HepG2 (cell line): Measurements from ENCODE around the gene RTN4RL2. TPM values are rescaled to one million over a fixed set of nuclear protein-coding genes. Genes with fewer than 3 reads are reported as not detected.

ENCODE experiments used
- ARID3A ChIP-seq: IDR thresholded peaks from 2 replicates; pipeline ENCODE4 v1.6.1; 2012; ENCODE audit warnings: low read depth, low read length, improper control_type of control experiment
- CHCHD3 ChIP-seq: sonication (generic); formaldehyde crosslinking; IDR thresholded peaks from 2 replicates; pipeline ENCODE4 v1.8.0; 2022; ENCODE audit warnings: mild to moderate bottlenecking, missing genetic modification reagents, moderate library complexity
- EEA1 ChIP-seq: sonication (generic); formaldehyde crosslinking; IDR thresholded peaks from 2 replicates; pipeline ENCODE4 v1.5.1; 2020; ENCODE audit warnings: mild to moderate bottlenecking, missing genetic modification reagents, borderline replicate concordance
- HDAC2 ChIP-seq: sonication (generic); formaldehyde crosslinking; IDR thresholded peaks from 2 replicates; pipeline ENCODE4 v1.4.0; 2020; ENCODE audit warnings: missing genetic modification reagents
- HMG20B ChIP-seq: conservative IDR thresholded peaks from 2 replicates; pipeline ENCODE4 v1.6.1; 2016; ENCODE audit warnings: missing genetic modification reagents, missing compliant biosample characterization
- HOXD1 ChIP-seq: sonication (generic); formaldehyde crosslinking; IDR thresholded peaks from 2 replicates; pipeline ENCODE4 v1.5.0; 2020; ENCODE audit warnings: missing genetic modification reagents
- IKZF4 ChIP-seq: sonication (generic); formaldehyde crosslinking; IDR thresholded peaks from 2 replicates; pipeline ENCODE4 v1.5.1; 2020; ENCODE audit warnings: borderline replicate concordance, mild to moderate bottlenecking, low read depth, missing genetic modification reagents; ENCODE audit errors: not compliant biosample characterization
- KDM1A ChIP-seq: IDR thresholded peaks from 2 replicates; pipeline ENCODE4 v1.6.1; 2016; ENCODE audit warnings: missing compliant biosample characterization
- MED1 ChIP-seq: sonication (generic); formaldehyde crosslinking; IDR thresholded peaks from 2 replicates; pipeline ENCODE4 v1.4.0; 2020; ENCODE audit warnings: missing genetic modification reagents
- MEIS2 ChIP-seq: sonication (generic); formaldehyde crosslinking; IDR thresholded peaks from 2 replicates; pipeline ENCODE4 v1.9.0; 2021; ENCODE audit warnings: mild to moderate bottlenecking, missing genetic modification reagents
- MTERF4 ChIP-seq: sonication (generic); formaldehyde crosslinking; IDR thresholded peaks from 2 replicates; pipeline ENCODE4 v1.8.0; 2023; ENCODE audit warnings: mild to moderate bottlenecking, missing genetic modification reagents
- MXD4 ChIP-seq: IDR thresholded peaks from 2 replicates; pipeline ENCODE4 v1.6.1; 2016; ENCODE audit warnings: mild to moderate bottlenecking, missing biosample characterization, missing genetic modification reagents
- MYC ChIP-seq: sonication (generic); formaldehyde crosslinking; IDR thresholded peaks from 2 replicates; pipeline ENCODE4 v1.9.0; 2021; ENCODE audit warnings: missing genetic modification reagents, borderline replicate concordance
- NCOR1 ChIP-seq: fragments of 200-600 bp; sonication (generic); IDR thresholded peaks from 2 replicates; pipeline ENCODE4 v1.7.0; 2017; ENCODE audit warnings: antibody characterized with exemption, low read length, borderline replicate concordance
- SATB2 ChIP-seq: sonication (generic); formaldehyde crosslinking; IDR thresholded peaks from 2 replicates; pipeline ENCODE4 v1.5.0; 2020; ENCODE audit warnings: missing genetic modification reagents
- TGIF2 ChIP-seq: IDR thresholded peaks from 2 replicates; pipeline ENCODE4 v1.6.1; 2016; ENCODE audit warnings: control low read depth, missing compliant biosample characterization
- ZFP82 ChIP-seq: sonication (generic); formaldehyde crosslinking; IDR thresholded peaks from 2 replicates; pipeline ENCODE4 v1.5.1; 2020; ENCODE audit warnings: mild to moderate bottlenecking, missing genetic modification reagents, borderline replicate concordance
- ZFY ChIP-seq: sonication (generic); formaldehyde crosslinking; IDR thresholded peaks from 2 replicates; pipeline ENCODE4 v1.4.0; 2020; ENCODE audit warnings: missing genetic modification reagents
- ZNF205 ChIP-seq: IDR thresholded peaks from 2 replicates; pipeline ENCODE4 v1.6.1; 2018; ENCODE audit warnings: missing biosample characterization, missing genetic modification reagents
- ZNF331 ChIP-seq: sonication (generic); formaldehyde crosslinking; IDR thresholded peaks from 2 replicates; pipeline ENCODE4 v1.4.0; 2020; ENCODE audit warnings: missing genetic modification reagents
- ZNF343 ChIP-seq: sonication (generic); formaldehyde crosslinking; IDR thresholded peaks from 2 replicates; pipeline ENCODE4 v1.4.0; 2020; ENCODE audit warnings: mild to moderate bottlenecking, missing genetic modification reagents
- ZNF350 ChIP-seq: sonication (generic); formaldehyde crosslinking; IDR thresholded peaks from 2 replicates; pipeline ENCODE4 v1.4.0; 2020; ENCODE audit warnings: mild to moderate bottlenecking, low read depth, missing genetic modification reagents, borderline replicate concordance
- ZNF44 ChIP-seq: sonication (generic); formaldehyde crosslinking; IDR thresholded peaks from 2 replicates; pipeline ENCODE4 v1.5.1; 2020; ENCODE audit warnings: mild to moderate bottlenecking, missing genetic modification reagents
- ZNF619 ChIP-seq: sonication (generic); formaldehyde crosslinking; IDR thresholded peaks from 2 replicates; pipeline ENCODE4 v1.4.0; 2020; ENCODE audit warnings: mild to moderate bottlenecking, missing genetic modification reagents
- ZNF720 ChIP-seq: sonication (generic); formaldehyde crosslinking; IDR thresholded peaks from 2 replicates; pipeline ENCODE4 v1.4.0; 2020; ENCODE audit warnings: missing genetic modification reagents
- ZNF784 ChIP-seq: sonication (generic); formaldehyde crosslinking; IDR thresholded peaks from 2 replicates; pipeline ENCODE4 v1.5.1; 2020; ENCODE audit warnings: missing genetic modification reagents, mild to moderate bottlenecking, borderline replicate concordance
- ZNF850 ChIP-seq: sonication (generic); formaldehyde crosslinking; conservative IDR thresholded peaks from 2 replicates; pipeline ENCODE4 v1.9.0; 2021; ENCODE audit warnings: mild to moderate bottlenecking, missing genetic modification reagents
- ZSCAN22 ChIP-seq: sonication (generic); formaldehyde crosslinking; IDR thresholded peaks from 2 replicates; pipeline ENCODE4 v1.4.0; 2020; ENCODE audit warnings: mild to moderate bottlenecking, missing genetic modification reagents
- ZSCAN25 ChIP-seq: sonication (generic); formaldehyde crosslinking; IDR thresholded peaks from 2 replicates; pipeline ENCODE4 v1.8.0; 2022; ENCODE audit warnings: mild to moderate bottlenecking, missing genetic modification reagents
- ZSCAN29 ChIP-seq: sonication (generic); formaldehyde crosslinking; conservative IDR thresholded peaks from 2 replicates; pipeline ENCODE4 v1.4.0; 2020; ENCODE audit warnings: mild to moderate bottlenecking, missing genetic modification reagents
- polyA plus RNA-seq, 8 experiments: library from polyadenylated mRNA; depleted of rRNA in 3 of 8; stranded (reverse) in 7 of 8; unstranded in 1 of 8; fragments of >200 nt; fragmentation: Illumina TruSeq in 4 of 8; extraction: Trizol in 4 of 8; gene quantifications; 2 replicates each; pipeline versions ENCODE4 v1.2.1 to v1.2.3, GENCODE V29; 2011 to 2016; ENCODE audit warnings: low read depth in 4 of 8, missing spikeins in 1 of 8, mixed read lengths in 1 of 8; ENCODE audit not compliant: insufficient read depth in 1 of 8
- total RNA-seq, 5 experiments: library from RNA; depleted of rRNA; stranded (reverse); fragments of >200 nt; fragmentation: Illumina TruSeq; extraction: Trizol; gene quantifications; 2 replicates each; pipeline ENCODE4 v1.2.3, GENCODE V29; 2016; ENCODE audit warnings: low read depth in 1 of 5

RTN4RL2 gene
- total and polyA plus RNA-seq, 2 of the 13 experiments (the other 11 are each of a cell fraction or from before 2014, with no cell fraction given) = 1.3 to 4.3 TPM

- no peak; the same call in 1 of the 2 replicates for TF ChIP-seq ZNF350 (CRISPR knock-in tag)
- peak; percentile 66 for TF ChIP-seq MED1 (CRISPR knock-in tag)
- peak; percentile 54; the same call in 1 of the 2 replicates for TF ChIP-seq ZFP82 (CRISPR knock-in tag)
- no peak for TF ChIP-seq ZNF205 (CRISPR knock-in tag)
- TF ChIP-seq ZSCAN29 = 0 out of 2 replicates have a peak, but pooled peaks have one; percentile 78
- TF ChIP-seq ZNF331 = 0 out of 2 replicates have a peak, but pooled peaks have one; percentile 14
- no peak for TF ChIP-seq HMG20B (CRISPR knock-in tag)
- peak; percentile 53; the same call in 1 of the 2 replicates for TF ChIP-seq SATB2
- peak; percentile 55; the same call in 1 of the 2 replicates for TF ChIP-seq MYC (CRISPR knock-in tag)
- no peak for TF ChIP-seq ZNF850 (CRISPR knock-in tag)
- no peak for TF ChIP-seq NCOR1
- no peak for TF ChIP-seq ZNF343 (CRISPR knock-in tag)
- TF ChIP-seq ZNF720 (CRISPR knock-in tag) = no peak
- no peak for TF ChIP-seq KDM1A (CRISPR knock-in tag)
- peak; percentile 11; the same call in 1 of the 2 replicates for TF ChIP-seq HDAC2 (CRISPR knock-in tag)
- no peak for TF ChIP-seq ZSCAN25 (CRISPR knock-in tag)
- no peak for TF ChIP-seq TGIF2
- TF ChIP-seq CHCHD3 = no peak
- no peak; the same call in 1 of the 2 replicates for TF ChIP-seq MXD4 (CRISPR knock-in tag)
- no peak for TF ChIP-seq ZNF44 (CRISPR knock-in tag)
- TF ChIP-seq MTERF4 = no peak; the same call in 1 of the 2 replicates
- TF ChIP-seq EEA1 (CRISPR knock-in tag) = no peak
- TF ChIP-seq IKZF4 (CRISPR knock-in tag) = no peak
- TF ChIP-seq ZNF784 (CRISPR knock-in tag) = no peak
- no peak for TF ChIP-seq ARID3A
- TF ChIP-seq MEIS2 (CRISPR knock-in tag) = no peak; the same call in 1 of the 2 replicates
- TF ChIP-seq ZSCAN22 (CRISPR knock-in tag) = no peak
- no peak for TF ChIP-seq HOXD1 (CRISPR knock-in tag)
- TF ChIP-seq ZFY = peak; percentile 67
- no peak for TF ChIP-seq ZNF619 (CRISPR knock-in tag)
These were observed 55.2 kb downstream of the RTN4RL2 start, which contains the start of gene SLC43A1 (continued) for GRCh38 chr11:57515332-57516060.
